H1 (cell line): Measurements from ENCODE around the gene KRT84. TPM values are rescaled to one million over a fixed set of nuclear protein-coding genes. Genes with fewer than 3 reads are reported as not detected.

Experiments
- NRF1 ChIP-seq: IDR thresholded peaks from 2 replicates; pipeline ENCODE4 v1.6.1; 2011; ENCODE audit warnings: mild to moderate bottlenecking, low read depth, low read length, improper control_type of control experiment
- polyA plus RNA-seq, 7 experiments: library from polyadenylated mRNA; depleted of rRNA in 3 of 7; stranded (reverse) in 5 of 7; unstranded in 2 of 7; fragments of >200 nt in 5 of 7; fragments of 200-250 nt in 2 of 7; gene quantifications; 1 replicate in 5 of 7; 2 replicates in 1 of 7; 4 replicates in 1 of 7; pipeline versions ENCODE4 v1.2.1 to v1.2.3, GENCODE V29; 2011 to 2013; ENCODE audit warnings: missing spikeins in 2 of 7, mixed read lengths in 2 of 7
- total RNA-seq: library from RNA; stranded (reverse); fragmentation: NEBNext Ultra II Directional; extraction: Animal tissue kit (Norgen Biotek cat#: 25700); gene quantifications from 2 replicates; pipeline ENCODE4 v1.2.1, GENCODE V29; 2021
- TF ChIP-seq, protein P1 (sequence below): IDR thresholded peaks from 2 replicates; pipeline ENCODE4 v1.6.1; 2012; ENCODE audit warnings: inconsistent platforms

KRT84 gene
- total and polyA plus RNA-seq, 2 of the 8 experiments (the other 6 are each of a cell fraction or from before 2014, with no cell fraction given), result not detected

DNA sequence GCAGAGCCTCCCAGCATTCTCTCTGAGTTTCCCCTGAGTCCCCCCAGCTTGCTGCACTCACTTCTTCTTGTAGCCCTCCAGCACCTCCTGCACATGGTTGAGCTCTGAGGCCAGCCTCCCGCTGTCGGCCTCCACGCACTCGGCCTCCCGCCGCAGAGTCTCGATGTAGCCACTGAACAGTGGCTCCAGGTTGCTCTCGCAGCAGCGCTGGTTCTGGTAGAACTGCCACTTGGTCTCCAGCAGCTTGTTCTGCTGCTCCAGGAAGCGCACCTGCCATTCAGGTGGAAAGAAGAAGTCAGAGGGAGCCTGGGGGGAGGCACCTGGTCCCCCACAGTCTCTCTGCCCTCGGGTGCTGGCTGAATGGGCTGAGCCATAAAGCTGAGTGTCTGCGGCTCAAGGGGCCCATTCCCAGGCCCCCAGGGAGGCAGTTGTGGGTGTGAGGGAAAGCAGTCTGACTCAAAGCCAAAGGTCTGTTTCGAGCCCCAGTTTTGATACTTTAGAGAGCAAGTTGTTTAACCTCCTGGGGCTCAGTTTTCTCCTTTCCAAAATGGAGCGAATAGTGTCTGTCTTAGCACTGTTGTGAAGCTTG lies 20.5 kb downstream of the KRT84 start (continued):
- TF ChIP-seq NRF1, result no peak
- TF ChIP-seq, protein P1, sequence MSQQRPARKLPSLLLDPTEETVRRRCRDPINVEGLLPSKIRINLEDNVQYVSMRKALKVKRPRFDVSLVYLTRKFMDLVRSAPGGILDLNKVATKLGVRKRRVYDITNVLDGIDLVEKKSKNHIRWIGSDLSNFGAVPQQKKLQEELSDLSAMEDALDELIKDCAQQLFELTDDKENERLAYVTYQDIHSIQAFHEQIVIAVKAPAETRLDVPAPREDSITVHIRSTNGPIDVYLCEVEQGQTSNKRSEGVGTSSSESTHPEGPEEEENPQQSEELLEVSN, result no peak
